NAMALWA (cell line): Measurements from ENCODE around the gene CYP4X1.
"Not testable (repeated sequence)": the region's sequence is repeated elsewhere in the genome, so short reads cannot be mapped to it uniquely, and the experiment has no call there.

ENCODE experiments used
- DNase-seq: peaks from one replicate; pipeline ENCODE4 v3.0.0-alpha.2; 2015; ENCODE audit warnings: low spot score

The CYP4X1 gene

DNA sequence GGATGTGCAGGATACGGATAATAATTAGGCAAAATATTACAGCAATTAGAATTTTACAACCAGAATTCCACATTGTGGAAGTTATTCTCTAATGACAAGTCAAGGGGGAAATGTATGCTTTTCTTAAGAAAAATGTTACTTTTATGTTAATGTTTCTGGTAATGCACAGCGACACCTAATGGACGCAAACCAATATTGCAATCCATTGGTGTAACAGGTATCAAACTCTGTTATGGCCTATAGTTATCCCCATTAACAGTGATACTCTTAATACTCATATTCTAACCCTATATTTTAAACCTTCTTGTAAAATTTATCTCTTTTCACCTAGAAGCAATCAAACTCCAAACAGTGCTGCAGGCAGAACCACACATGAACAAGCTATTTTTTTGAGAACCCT, 65.9 kb downstream of the CYP4X1 start:
- peak; percentile 53 for DNase-seq

DNA sequence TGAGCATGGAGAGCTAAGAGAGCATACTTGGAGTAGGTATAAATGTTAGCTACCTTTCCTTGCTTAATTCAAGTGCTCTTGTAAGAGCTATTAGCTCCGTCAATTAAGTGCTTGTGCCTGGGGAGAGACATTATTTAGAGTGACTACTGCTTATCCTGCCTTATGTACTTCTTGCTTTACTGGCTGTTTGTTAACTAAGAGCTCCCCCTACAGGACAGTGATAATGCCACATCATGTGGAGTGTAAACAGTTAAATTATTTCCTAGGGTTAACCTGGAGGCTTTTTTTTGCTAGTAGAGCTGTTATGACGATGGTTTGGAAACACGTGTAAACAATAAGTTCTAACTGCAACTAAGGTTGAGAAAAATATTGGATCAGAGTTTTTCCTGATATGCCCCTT, 68.0 kb downstream of the CYP4X1 start:
- not testable (repeated sequence) for DNase-seq
